Prostate gland (tissue), 2 donors: ENCODE results near the gene TESPA1.

Experiments used
- CTCF ChIP-seq, 4 experiments: fragments of 200-600 bp in 2 of 4; fragments of 450-650 bp in 2 of 4; sonication (generic) in 2 of 4; IDR thresholded peaks; 1 replicate in 3 of 4; 2 replicates in 1 of 4; pipeline ENCODE4 v1.5.1; 2016 to 2019; ENCODE audit warnings: antibody characterized with exemption in 4 of 4, mild to moderate bottlenecking in 2 of 4, moderate library complexity in 2 of 4
- POLR2A ChIP-seq: fragments of 450-650 bp; IDR thresholded peaks from one replicate; pipeline ENCODE4 v1.6.1; 2016; ENCODE audit warnings: antibody characterized with exemption, mild to moderate bottlenecking
- POLR2AphosphoS5 ChIP-seq: sonication (generic); formaldehyde crosslinking; IDR thresholded peaks from one replicate; pipeline ENCODE4 v1.6.1; 2017; ENCODE audit warnings: antibody characterized with exemption

DNA sequence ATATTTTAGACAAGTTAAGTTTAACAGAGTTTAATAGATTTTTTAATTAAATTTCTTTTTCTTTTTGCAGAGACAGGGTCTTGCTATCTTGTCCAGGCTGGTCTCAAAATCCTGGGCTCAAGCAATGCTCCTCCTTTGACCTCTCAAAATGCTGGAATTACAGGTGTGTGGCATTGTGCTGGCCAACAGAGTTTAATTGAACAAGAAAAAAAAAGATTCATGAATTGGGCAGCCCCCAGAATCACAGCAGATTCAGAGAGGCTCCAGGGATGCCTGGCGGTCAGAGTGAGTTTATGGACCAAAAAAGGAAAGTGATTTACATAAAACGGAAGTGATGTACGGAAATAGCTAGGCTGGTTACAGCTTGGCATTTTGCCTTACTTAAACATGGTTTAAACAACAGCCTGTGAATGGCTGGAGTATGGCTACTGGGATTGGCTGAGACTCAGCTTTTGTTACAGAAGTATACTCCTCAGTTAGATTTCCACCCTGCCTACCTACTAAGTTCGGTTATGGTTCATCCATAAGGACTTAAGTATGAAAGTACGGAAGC is 14.5 kb upstream of the TESPA1 start:
- TF ChIP-seq CTCF (IDR thresholded peaks at IDR 0.05) (no peak), POLR2A (no peak), POLR2AphosphoS5 (no peak)
